ENCODE measurements around the gene ST6GALNAC2.

ST6GALNAC2 gene

DNA sequence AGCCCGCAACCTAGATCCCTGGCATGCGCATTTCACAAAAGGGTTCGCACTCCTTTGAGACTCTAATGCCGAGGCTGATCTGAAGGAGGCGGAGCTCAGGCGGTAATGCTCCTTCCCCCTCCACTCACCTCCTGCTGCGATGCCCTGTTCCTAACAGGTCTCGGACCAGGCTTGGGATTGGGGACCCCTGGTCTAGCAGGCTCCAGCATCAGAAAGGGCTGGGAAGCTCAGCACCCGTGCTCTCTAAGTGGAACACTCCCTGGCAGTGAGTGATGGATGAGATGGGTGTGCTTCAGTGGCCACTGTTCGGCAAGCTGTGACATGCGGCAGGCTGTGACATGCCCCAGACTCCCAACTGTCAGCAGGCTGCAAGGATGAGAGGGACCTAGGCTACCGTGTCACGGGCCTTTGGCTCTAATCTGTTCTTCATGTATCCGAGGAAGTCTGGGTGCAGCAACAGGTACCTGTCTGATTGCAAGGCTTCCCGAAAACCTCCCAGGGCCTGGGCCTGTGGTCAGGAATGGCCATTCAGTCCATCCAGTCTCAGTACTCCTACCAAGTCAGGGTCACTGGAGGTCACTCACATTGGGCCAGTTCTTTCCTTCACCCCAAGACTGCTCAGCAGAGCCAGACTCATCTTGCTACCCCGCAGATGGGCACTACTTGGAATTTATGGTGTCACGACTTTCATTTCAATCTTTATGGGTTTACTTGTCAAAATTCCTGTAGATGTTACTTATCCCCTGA is 1.3 kb upstream of the ST6GALNAC2 start:
- H3K27ac Mint-ChIP-seq = no peak overlapping the region

GRCh38 chr17:76585033-76585648 is 519 bp downstream of the ST6GALNAC2 start:
- DNase-seq (no peak), ATAC-seq (replicated peaks) (no peak)
- Mint-ChIP-seq H3K4me1 (peaks cover 16 to 31% of the 10 kb centered on the region in 2 donors), H3K36me3 (peaks cover 1 to 16% of the 10 kb centered on the region in 2 donors), H3K27me3 (peaks cover 35 to 54% of the 10 kb centered on the region in 2 donors), H3K27ac (peak overlapping the region; percentile 20), H3K4me3 (peak overlapping the region; percentile 72 to 85), H3K9me3 (no peaks in the 10 kb centered on the region)

More for the DNA sequence above, 1.3 kb upstream of the ST6GALNAC2 start:
- H3K27me3 Mint-ChIP-seq = peaks cover 35 to 54% of the 10 kb centered on the region in 2 donors
- H3K4me1 Mint-ChIP-seq = peaks cover 9 to 15% of the 10 kb centered on the region in 2 donors
- peak overlapping the region in 1 of 2 donors; percentile 32 for H3K4me3 Mint-ChIP-seq
- DNase-seq = no peak
- no peaks in the 10 kb centered on the region for H3K9me3 Mint-ChIP-seq
- H3K36me3 Mint-ChIP-seq = peaks cover 1 to 16% of the 10 kb centered on the region in 2 donors
- ATAC-seq (replicated peaks) = no peak

GRCh38 chr17:76584427-76585032 is 1.1 kb downstream of the ST6GALNAC2 start:
- Mint-ChIP-seq H3K9me3 (no peaks in the 10 kb centered on the region), H3K27ac (peak overlapping the region; percentile 20), H3K27me3 (peaks cover 29 to 47% of the 10 kb centered on the region in 2 donors), H3K4me3 (peak overlapping the region; percentile 72 to 85), H3K36me3 (peaks cover 0 to 10% of the 10 kb centered on the region in 2 donors), H3K4me1 (peaks cover 19 to 38% of the 10 kb centered on the region in 2 donors)
- no peak for ATAC-seq (replicated peaks)
- DNase-seq = no peak

GRCh38 chr17:76582660-76583059 is 3.0 kb downstream of the ST6GALNAC2 start:
- Mint-ChIP-seq H3K36me3 (no peaks in the 10 kb centered on the region), H3K9me3 (no peaks in the 10 kb centered on the region), H3K4me1 (peaks cover 23 to 44% of the 10 kb centered on the region in 2 donors), H3K27ac (no peak overlapping the region), H3K4me3 (no peak overlapping the region), H3K27me3 (peaks cover 14 to 29% of the 10 kb centered on the region in 2 donors)
- DNase-seq = no peak
- ATAC-seq (replicated peaks) = no peak

- Mint-ChIP-seq H3K9me3 (no peaks in the 10 kb centered on the region), H3K27me3 (peaks cover 4 to 17% of the 10 kb centered on the region in 2 donors), H3K4me1 (peaks cover 18 to 44% of the 10 kb centered on the region in 2 donors), H3K36me3 (no peaks in the 10 kb centered on the region), H3K4me3 (no peak overlapping the region), H3K27ac (no peak overlapping the region)
- DNase-seq (no peak), ATAC-seq (replicated peaks) (no peak)
These were observed 4.1 kb downstream of the ST6GALNAC2 start for GRCh38 chr17:76581515-76581914.

- ATAC-seq (replicated peaks) = peak; percentile 92 to 96
- H3K9me3 Mint-ChIP-seq = no peaks in the 10 kb centered on the region
- H3K27me3 Mint-ChIP-seq = peaks cover 0 to 4% of the 10 kb centered on the region in 2 donors
- H3K4me3 Mint-ChIP-seq = no peak overlapping the region
- peaks cover 0 to 4% of the 10 kb centered on the region in 2 donors for H3K36me3 Mint-ChIP-seq
- peaks cover 16 to 29% of the 10 kb centered on the region in 2 donors for H3K4me1 Mint-ChIP-seq
- H3K27ac Mint-ChIP-seq = no peak overlapping the region
- peak; percentile 36 for DNase-seq
These were observed 6.4 kb downstream of the ST6GALNAC2 start for GRCh38 chr17:76579281-76579680.

DNA sequence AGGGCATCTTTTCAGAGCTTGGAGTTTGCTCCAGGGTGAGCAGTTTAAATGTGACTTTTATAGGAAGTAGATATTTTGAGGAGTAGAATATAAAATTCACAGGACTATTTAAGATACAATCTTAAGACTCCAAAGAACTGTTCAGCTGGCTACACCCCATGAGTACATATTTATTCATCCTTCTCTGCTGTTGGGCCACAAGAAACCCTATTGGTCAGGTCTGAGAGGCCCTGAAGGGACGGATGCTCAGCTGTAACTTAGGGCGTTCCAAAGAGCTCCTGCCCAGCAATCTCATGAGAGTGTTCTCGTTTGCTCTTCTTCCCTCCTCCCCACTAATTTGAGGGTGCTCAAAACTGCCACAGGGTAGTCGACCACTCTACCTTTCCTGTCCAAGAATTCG is 7.3 kb downstream of the ST6GALNAC2 start:
- peaks cover 16 to 29% of the 10 kb centered on the region in 2 donors for H3K4me1 Mint-ChIP-seq
- ATAC-seq (replicated peaks) = no peak
- no peaks in the 10 kb centered on the region for H3K27me3 Mint-ChIP-seq
- DNase-seq = no peak
- H3K4me3 Mint-ChIP-seq = no peak overlapping the region
- H3K9me3 Mint-ChIP-seq = no peaks in the 10 kb centered on the region
- H3K27ac Mint-ChIP-seq = no peak overlapping the region
- peaks cover 0 to 9% of the 10 kb centered on the region in 2 donors for H3K36me3 Mint-ChIP-seq

- no peak for DNase-seq
- H3K9me3 Mint-ChIP-seq = no peaks in the 10 kb centered on the region
These were observed 7.8 kb downstream of the ST6GALNAC2 start for GRCh38 chr17:76577876-76578275.

DNA sequence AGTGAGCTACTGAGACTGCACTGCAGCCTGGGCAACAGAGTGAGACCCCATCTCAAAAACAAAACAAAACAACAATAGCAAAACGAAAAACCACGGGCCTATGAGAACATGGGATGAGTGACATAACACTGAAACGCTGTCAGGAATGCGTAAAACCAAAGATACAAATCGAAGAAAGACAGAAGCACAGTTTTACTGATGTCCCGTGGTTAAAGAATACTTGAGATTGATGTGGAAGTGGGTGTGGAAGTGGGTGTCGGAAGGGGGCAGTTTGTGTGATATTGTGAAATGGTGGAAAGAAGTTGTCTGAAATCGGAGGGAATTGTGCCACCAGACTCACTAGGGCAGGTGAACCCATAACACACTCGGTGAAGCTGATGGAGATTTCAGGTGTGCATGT is 9.5 kb downstream of the ST6GALNAC2 start:
- Mint-ChIP-seq H3K36me3 (peaks cover 0 to 18% of the 10 kb centered on the region in 2 donors), H3K9me3 (no peaks in the 10 kb centered on the region), H3K27me3 (no peaks in the 10 kb centered on the region), H3K4me1 (peaks cover 12 to 23% of the 10 kb centered on the region in 2 donors), H3K27ac (no peak overlapping the region), H3K4me3 (no peak overlapping the region)
- ATAC-seq (replicated peaks) = no peak
- no peak for DNase-seq

More at GRCh38 chr17:76577876-76578275, 7.8 kb downstream of the ST6GALNAC2 start:
- peaks cover 16 to 29% of the 10 kb centered on the region in 2 donors for H3K4me1 Mint-ChIP-seq
- H3K36me3 Mint-ChIP-seq = peaks cover 0 to 9% of the 10 kb centered on the region in 2 donors
- no peak for ATAC-seq (replicated peaks)
- H3K27me3 Mint-ChIP-seq = no peaks in the 10 kb centered on the region
- no peak overlapping the region for H3K27ac Mint-ChIP-seq
- H3K4me3 Mint-ChIP-seq = no peak overlapping the region

GRCh38 chr17:76575570-76575969 is 10.1 kb downstream of the ST6GALNAC2 start:
- Mint-ChIP-seq H3K4me3 (no peak overlapping the region), H3K27ac (no peak overlapping the region)
- no peak for ATAC-seq (replicated peaks)

GRCh38 chr17:76574166-76574565 is 11.5 kb downstream of the ST6GALNAC2 start:
- peaks cover 2 to 4% of the 10 kb centered on the region in 2 donors for H3K4me1 Mint-ChIP-seq
- H3K36me3 Mint-ChIP-seq = peaks cover 0 to 35% of the 10 kb centered on the region in 2 donors
- ATAC-seq (replicated peaks) (no peak), DNase-seq (no peak)
- H3K9me3 Mint-ChIP-seq = no peaks in the 10 kb centered on the region
- no peak overlapping the region for H3K4me3 Mint-ChIP-seq
- no peaks in the 10 kb centered on the region for H3K27me3 Mint-ChIP-seq
- H3K27ac Mint-ChIP-seq = no peak overlapping the region

More at GRCh38 chr17:76575570-76575969, 10.1 kb downstream of the ST6GALNAC2 start:
- Mint-ChIP-seq H3K9me3 (no peaks in the 10 kb centered on the region), H3K4me1 (peaks cover 10 to 17% of the 10 kb centered on the region in 2 donors), H3K36me3 (peaks cover 0 to 24% of the 10 kb centered on the region in 2 donors), H3K27me3 (no peaks in the 10 kb centered on the region)
- DNase-seq = no peak

DNA sequence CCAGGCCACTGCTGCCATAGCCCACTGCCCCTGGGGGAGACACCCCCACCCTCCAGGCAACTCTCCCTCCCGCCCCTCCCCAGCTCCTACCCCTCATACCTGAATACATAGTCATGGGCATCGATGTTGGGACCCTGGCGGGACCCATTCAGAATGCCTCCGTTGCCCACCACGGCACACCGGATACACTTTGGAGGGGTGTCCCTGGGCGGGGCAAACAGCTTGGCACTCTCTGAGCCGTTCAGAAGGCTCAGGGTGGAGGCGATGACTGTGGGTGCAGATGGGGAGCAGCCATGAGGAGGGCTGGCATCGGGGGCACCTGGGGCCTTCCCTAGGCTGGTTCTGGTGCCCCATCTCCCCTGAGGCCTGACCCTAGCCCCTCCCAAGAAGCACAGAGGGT is 12.6 kb downstream of the ST6GALNAC2 start:
- Mint-ChIP-seq H3K9me3 (no peaks in the 10 kb centered on the region), H3K27ac (no peak overlapping the region), H3K36me3 (peaks cover 4 to 42% of the 10 kb centered on the region in 2 donors), H3K27me3 (no peaks in the 10 kb centered on the region), H3K4me1 (peaks cover 7 to 11% of the 10 kb centered on the region in 2 donors), H3K4me3 (no peak overlapping the region)
- no peak for DNase-seq
- no peak for ATAC-seq (replicated peaks)

DNA sequence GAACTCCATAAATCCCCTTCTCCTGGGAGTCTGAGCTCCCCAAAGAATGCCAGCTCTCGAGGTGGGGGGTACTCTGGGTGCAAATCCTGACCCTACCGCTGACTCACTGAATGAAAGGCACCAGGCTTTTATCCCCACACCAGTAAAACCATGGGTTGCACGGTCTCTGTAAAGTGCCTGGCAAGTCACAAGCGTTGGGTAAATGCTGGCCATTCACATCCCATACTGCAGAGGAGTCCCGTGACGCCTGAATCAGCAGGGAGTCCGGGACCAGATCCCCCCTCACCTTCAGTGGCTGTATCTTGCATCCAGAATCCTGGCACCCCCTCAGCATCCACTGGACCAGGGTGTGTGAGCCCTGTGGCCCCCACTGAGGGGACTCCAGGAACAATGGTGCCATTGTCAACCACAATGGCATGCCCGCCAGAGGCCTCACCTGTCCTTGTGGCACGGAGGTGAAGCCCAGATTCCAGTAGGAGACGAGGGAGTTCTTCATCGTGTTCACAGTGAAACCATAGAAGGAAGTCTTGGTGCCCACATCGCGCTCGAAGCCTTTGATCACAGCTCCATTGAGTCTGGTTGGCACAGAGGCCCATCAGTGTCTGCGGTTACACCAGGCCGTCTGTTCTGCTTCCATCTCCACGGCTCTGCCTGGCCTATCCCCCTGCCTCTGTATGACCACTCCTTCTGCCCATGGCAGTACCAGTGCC is 13.3 kb downstream of the ST6GALNAC2 start:
- Mint-ChIP-seq H3K9me3 (no peaks in the 10 kb centered on the region), H3K4me3 (no peak overlapping the region), H3K27ac (no peak overlapping the region)

More for the DNA sequence above, 13.3 kb downstream of the ST6GALNAC2 start:
- Mint-ChIP-seq H3K4me1 (peaks cover 15 to 19% of the 10 kb centered on the region in 2 donors), H3K27me3 (no peaks in the 10 kb centered on the region), H3K36me3 (peaks cover 8 to 48% of the 10 kb centered on the region in 2 donors)
- no peak for DNase-seq
- ATAC-seq (replicated peaks) = no peak
